IMR-90 (cell line): ENCODE measurements around the gene SIK3.

Experiments used
- CEBPB ChIP-seq: IDR thresholded peaks from 2 replicates; pipeline ENCODE4 v1.6.1; 2012; ENCODE audit warnings: low read depth, low read length, improper control_type of control experiment
- CHD1 ChIP-seq: IDR thresholded peaks from 2 replicates; pipeline ENCODE4 v1.6.1; 2012; ENCODE audit warnings: low read depth, low read length, improper control_type of control experiment
- CTCF ChIP-seq: conservative IDR thresholded peaks from 2 replicates; pipeline ENCODE4 v1.5.1; 2012; ENCODE audit warnings: mild to moderate bottlenecking, low read depth, low read length, improper control_type of control experiment
- FOS ChIP-seq: fragments of 150-350 bp; IDR thresholded peaks from 2 replicates; pipeline ENCODE4 v1.6.1; 2016; ENCODE audit warnings: low read depth, low read length
- MAZ ChIP-seq: IDR thresholded peaks from 2 replicates; pipeline ENCODE4 v1.6.1; 2012; ENCODE audit warnings: low read depth, mild to moderate bottlenecking, low read length, improper control_type of control experiment, moderate library complexity, borderline replicate concordance
- NFE2L2 ChIP-seq: fragments of 150-350 bp; IDR thresholded peaks from 2 replicates; pipeline ENCODE4 v1.6.1; 2016; ENCODE audit warnings: low read depth, mild to moderate bottlenecking, low read length
- POLR2A ChIP-seq: IDR thresholded peaks from 2 replicates; pipeline ENCODE4 v1.6.1; 2012; ENCODE audit warnings: mild to moderate bottlenecking, low read depth, low read length
- RAD21 ChIP-seq: IDR thresholded peaks from 2 replicates; pipeline ENCODE4 v1.6.1; 2012; ENCODE audit warnings: low read length, improper control_type of control experiment
- RCOR1 ChIP-seq: IDR thresholded peaks from 2 replicates; pipeline ENCODE4 v1.6.1; 2012; ENCODE audit warnings: mild to moderate bottlenecking, low read length, improper control_type of control experiment; ENCODE audit not compliant: insufficient replicate concordance
- RFX5 ChIP-seq: IDR thresholded peaks from 2 replicates; pipeline ENCODE4 v1.8.0; 2012; ENCODE audit warnings: low read depth, mild to moderate bottlenecking, low read length, moderate library complexity
- SMC3 ChIP-seq: fragments of 150-350 bp; IDR thresholded peaks from 2 replicates; pipeline ENCODE4 v1.6.1; 2016; ENCODE audit warnings: low read depth, mild to moderate bottlenecking, antibody characterized with exemption, low read length, moderate library complexity
- TF ChIP-seq, protein P1 (sequence below): fragments of 150-350 bp; IDR thresholded peaks from 2 replicates; pipeline ENCODE4 v1.6.1; 2017; ENCODE audit warnings: mild to moderate bottlenecking, antibody characterized with exemption, low read length, low read depth
- TF ChIP-seq, protein P2 (sequence below): fragments of 150-350 bp; IDR thresholded peaks from 2 replicates; pipeline ENCODE4 v1.6.1; 2016; ENCODE audit warnings: low read depth, mild to moderate bottlenecking, low read length, moderate library complexity, borderline replicate concordance

DNA sequence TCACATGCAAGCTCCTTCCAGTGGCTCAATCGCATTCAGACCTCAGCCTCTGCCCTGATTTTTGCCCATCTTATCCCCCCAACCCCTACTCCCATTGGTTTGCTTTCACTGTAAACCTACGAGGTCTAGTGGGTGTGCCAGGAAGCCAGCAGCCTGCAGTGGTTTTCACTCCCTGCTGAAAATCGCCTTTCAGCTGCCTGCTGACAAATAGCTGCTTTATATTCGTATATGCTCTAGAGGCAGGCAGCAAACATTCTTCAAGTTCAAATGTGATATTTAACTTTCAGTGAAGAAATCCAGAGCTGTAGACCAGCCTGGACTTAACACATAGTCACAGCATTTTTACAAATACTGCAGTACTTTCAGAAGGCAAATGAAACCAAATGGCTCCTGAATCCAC, 168.1 kb downstream of the SIK3 start:
- TF ChIP-seq CTCF (no peak), POLR2A (no peak), RCOR1 (no peak), NFE2L2 (no peak), MAZ (no peak), FOS (no peak), RFX5 (no peak), SMC3 (no peak), CEBPB (no peak), CHD1 (no peak), RAD21 (no peak)
- TF ChIP-seq, protein P1, sequence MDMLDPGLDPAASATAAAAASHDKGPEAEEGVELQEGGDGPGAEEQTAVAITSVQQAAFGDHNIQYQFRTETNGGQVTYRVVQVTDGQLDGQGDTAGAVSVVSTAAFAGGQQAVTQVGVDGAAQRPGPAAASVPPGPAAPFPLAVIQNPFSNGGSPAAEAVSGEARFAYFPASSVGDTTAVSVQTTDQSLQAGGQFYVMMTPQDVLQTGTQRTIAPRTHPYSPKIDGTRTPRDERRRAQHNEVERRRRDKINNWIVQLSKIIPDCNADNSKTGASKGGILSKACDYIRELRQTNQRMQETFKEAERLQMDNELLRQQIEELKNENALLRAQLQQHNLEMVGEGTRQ, result no peak
- TF ChIP-seq, protein P2, sequence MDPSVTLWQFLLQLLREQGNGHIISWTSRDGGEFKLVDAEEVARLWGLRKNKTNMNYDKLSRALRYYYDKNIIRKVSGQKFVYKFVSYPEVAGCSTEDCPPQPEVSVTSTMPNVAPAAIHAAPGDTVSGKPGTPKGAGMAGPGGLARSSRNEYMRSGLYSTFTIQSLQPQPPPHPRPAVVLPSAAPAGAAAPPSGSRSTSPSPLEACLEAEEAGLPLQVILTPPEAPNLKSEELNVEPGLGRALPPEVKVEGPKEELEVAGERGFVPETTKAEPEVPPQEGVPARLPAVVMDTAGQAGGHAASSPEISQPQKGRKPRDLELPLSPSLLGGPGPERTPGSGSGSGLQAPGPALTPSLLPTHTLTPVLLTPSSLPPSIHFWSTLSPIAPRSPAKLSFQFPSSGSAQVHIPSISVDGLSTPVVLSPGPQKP, result no peak
